MM.1S (cell line): ENCODE measurements around the gene EPHA6.

Experiments
- DNase-seq: peaks from one replicate; pipeline ENCODE4 v3.0.0-alpha.2; 2015
- H2AFZ ChIP-seq: fragments of 300-600 bp; sonication (generic); 2 replicates; pipeline ENCODE4 v1.6.0; 2016; ENCODE audit warnings: antibody characterized with exemption, low read length
- H3F3A ChIP-seq: fragments of 300-600 bp; sonication (generic); 2 replicates; pipeline ENCODE4 v1.6.1; 2016; ENCODE audit warnings: mild to moderate bottlenecking, antibody characterized with exemption, low read length, moderate library complexity, mixed read lengths; ENCODE audit not compliant: insufficient read depth
- H3K27ac ChIP-seq: fragments of 300-600 bp; sonication (generic); 2 replicates; pipeline ENCODE4 v1.5.1; 2016; ENCODE audit warnings: mild to moderate bottlenecking, low read length
- H3K27me3 ChIP-seq: fragments of 300-600 bp; sonication (generic); replicated peaks from 2 replicates; pipeline ENCODE4 v1.6.0; 2016; ENCODE audit warnings: low read length; ENCODE audit not compliant: insufficient read depth
- H3K36me3 ChIP-seq: fragments of 300-600 bp; sonication (generic); replicated peaks from 2 replicates; pipeline ENCODE4 v1.6.1; 2016; ENCODE audit warnings: mild to moderate bottlenecking, low read length, mixed read lengths; ENCODE audit not compliant: insufficient read depth
- H3K4me1 ChIP-seq: fragments of 300-600 bp; sonication (generic); 2 replicates; pipeline ENCODE4 v1.6.1; 2016; ENCODE audit warnings: low read length, mixed read lengths
- H3K4me2 ChIP-seq: fragments of 300-600 bp; sonication (generic); 2 replicates; pipeline ENCODE4 v1.6.0; 2016; ENCODE audit warnings: low read depth, low read length
- H3K4me3 ChIP-seq: fragments of 300-600 bp; sonication (generic); 2 replicates; pipeline ENCODE4 v1.5.1; 2016; ENCODE audit warnings: low read length, mixed read lengths
- H3K79me2 ChIP-seq: fragments of 300-600 bp; sonication (generic); 2 replicates; pipeline ENCODE4 v1.6.1; 2016; ENCODE audit warnings: mixed run types, low read length, mixed read lengths
- H3K9ac ChIP-seq: fragments of 300-600 bp; sonication (generic); 2 replicates; pipeline ENCODE4 v1.6.1; 2016; ENCODE audit warnings: low read length, mixed read lengths
- H3K9me2 ChIP-seq: fragments of 300-600 bp; sonication (generic); replicated peaks from 2 replicates; pipeline ENCODE4 v1.6.1; 2016; ENCODE audit warnings: mild to moderate bottlenecking, low read length, mixed read lengths; ENCODE audit not compliant: insufficient read depth
- H3K9me3 ChIP-seq: fragments of 300-600 bp; sonication (generic); replicated peaks from 2 replicates; pipeline ENCODE4 v1.6.1; 2016; ENCODE audit warnings: mild to moderate bottlenecking, low read length, mixed read lengths; ENCODE audit not compliant: insufficient read depth
- H4K20me1 ChIP-seq: fragments of 300-600 bp; sonication (generic); 2 replicates; pipeline ENCODE4 v1.6.1; 2016; ENCODE audit warnings: mild to moderate bottlenecking, low read length, moderate library complexity, mixed read lengths; ENCODE audit not compliant: insufficient read depth
- EZH2 ChIP-seq: fragments of 300-600 bp; sonication (generic); optimal IDR thresholded peaks from 2 replicates; pipeline ENCODE3; 2017; ENCODE audit warnings: low read depth, mild to moderate bottlenecking, antibody characterized with exemption, low read length, mixed read lengths
- EZH2phosphoT487 ChIP-seq: fragments of 300-600 bp; sonication (generic); IDR thresholded peaks from 2 replicates; pipeline ENCODE4 v1.6.1; 2018; ENCODE audit warnings: antibody characterized with exemption, low read length
- TF ChIP-seq, protein P1 (sequence below): fragments of 300-600 bp; sonication (generic); IDR thresholded peaks from 2 replicates; pipeline ENCODE4 v1.5.1; 2016; ENCODE audit warnings: antibody characterized with exemption, low read length, mixed read lengths

The EPHA6 gene

DNA sequence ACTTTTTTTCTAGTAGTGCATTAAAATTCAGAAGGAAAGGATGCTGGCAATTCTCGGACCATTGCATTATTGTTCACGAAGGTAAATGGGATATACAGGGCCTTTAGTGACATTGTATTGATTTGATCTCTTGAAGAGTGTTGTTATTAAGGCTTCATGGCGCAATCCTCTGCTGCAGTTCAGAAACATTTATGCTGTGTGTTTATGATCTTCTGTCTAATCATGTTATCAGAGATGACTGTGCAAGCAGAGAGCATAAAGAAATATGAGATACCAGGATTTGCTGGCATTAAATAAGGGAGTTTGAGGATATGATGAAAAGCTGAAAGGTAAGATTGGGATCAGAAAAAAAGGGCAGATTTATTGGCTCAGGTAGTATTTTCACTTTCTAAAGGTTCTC, 180.6 kb downstream of the EPHA6 start:
- Histone ChIP-seq H3K9me3 (no peaks in the 10 kb centered on the region), H3K4me3 (no peak overlapping the region), H3K27ac (no peak overlapping the region), H3K36me3 (no peaks in the 10 kb centered on the region), H3K4me1 (no peaks in the 10 kb centered on the region), H4K20me1 (no peaks in the 10 kb centered on the region), H3K9me2 (no peaks in the 10 kb centered on the region), H3K9ac (no peak overlapping the region), H3K79me2 (no peaks in the 10 kb centered on the region), H2AFZ (no peak overlapping the region), H3K27me3 (no peaks in the 10 kb centered on the region), H3F3A (no peaks in the 10 kb centered on the region), H3K4me2 (no peak overlapping the region)
- TF ChIP-seq EZH2 (no peak), EZH2phosphoT487 (no peak)
- TF ChIP-seq, protein P1, sequence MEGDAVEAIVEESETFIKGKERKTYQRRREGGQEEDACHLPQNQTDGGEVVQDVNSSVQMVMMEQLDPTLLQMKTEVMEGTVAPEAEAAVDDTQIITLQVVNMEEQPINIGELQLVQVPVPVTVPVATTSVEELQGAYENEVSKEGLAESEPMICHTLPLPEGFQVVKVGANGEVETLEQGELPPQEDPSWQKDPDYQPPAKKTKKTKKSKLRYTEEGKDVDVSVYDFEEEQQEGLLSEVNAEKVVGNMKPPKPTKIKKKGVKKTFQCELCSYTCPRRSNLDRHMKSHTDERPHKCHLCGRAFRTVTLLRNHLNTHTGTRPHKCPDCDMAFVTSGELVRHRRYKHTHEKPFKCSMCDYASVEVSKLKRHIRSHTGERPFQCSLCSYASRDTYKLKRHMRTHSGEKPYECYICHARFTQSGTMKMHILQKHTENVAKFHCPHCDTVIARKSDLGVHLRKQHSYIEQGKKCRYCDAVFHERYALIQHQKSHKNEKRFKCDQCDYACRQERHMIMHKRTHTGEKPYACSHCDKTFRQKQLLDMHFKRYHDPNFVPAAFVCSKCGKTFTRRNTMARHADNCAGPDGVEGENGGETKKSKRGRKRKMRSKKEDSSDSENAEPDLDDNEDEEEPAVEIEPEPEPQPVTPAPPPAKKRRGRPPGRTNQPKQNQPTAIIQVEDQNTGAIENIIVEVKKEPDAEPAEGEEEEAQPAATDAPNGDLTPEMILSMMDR: no peak
- no peak for DNase-seq

- Histone ChIP-seq H3K27me3 (no peaks in the 10 kb centered on the region), H3K9ac (no peak overlapping the region), H4K20me1 (no peaks in the 10 kb centered on the region), H3F3A (no peaks in the 10 kb centered on the region), H3K4me2 (no peak overlapping the region), H3K9me3 (no peaks in the 10 kb centered on the region), H3K79me2 (no peaks in the 10 kb centered on the region), H3K36me3 (no peaks in the 10 kb centered on the region), H3K4me1 (no peaks in the 10 kb centered on the region), H3K9me2 (no peaks in the 10 kb centered on the region), H2AFZ (no peak overlapping the region), H3K4me3 (no peak overlapping the region), H3K27ac (no peak overlapping the region)
- TF ChIP-seq, protein P1: no peak
- no peak for TF ChIP-seq EZH2phosphoT487
- TF ChIP-seq EZH2: no peak
- DNase-seq: no peak
Observed at GRCh38 chr3:96996009-96996408, 181.6 kb downstream of the EPHA6 start.

DNA sequence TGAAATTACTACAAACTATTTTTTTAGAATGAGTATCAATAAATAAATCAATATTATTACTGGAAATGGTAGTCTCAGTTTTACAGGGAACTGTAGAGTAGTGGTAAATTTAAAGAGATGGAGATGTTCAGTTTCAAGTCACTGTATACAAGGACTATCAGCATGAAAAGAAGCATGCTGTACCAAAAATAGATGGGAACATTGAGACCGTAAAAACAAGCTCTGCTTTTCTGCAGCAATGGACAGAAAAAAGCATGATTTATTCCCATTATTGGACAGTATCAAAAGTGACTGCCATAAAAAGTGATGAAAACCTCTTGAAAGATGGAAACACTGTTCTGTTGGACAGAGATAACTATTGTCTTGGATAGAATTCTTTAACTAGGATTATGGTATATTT, 187.2 kb downstream of the EPHA6 start:
- H3K4me2 ChIP-seq: no peak overlapping the region
- H3K27ac ChIP-seq: no peak overlapping the region
- no peaks in the 10 kb centered on the region for H4K20me1 ChIP-seq
- DNase-seq: no peak
- H3K4me3 ChIP-seq: no peak overlapping the region
- no peaks in the 10 kb centered on the region for H3F3A ChIP-seq
- no peaks in the 10 kb centered on the region for H3K9me3 ChIP-seq
- no peaks in the 10 kb centered on the region for H3K79me2 ChIP-seq
- TF ChIP-seq, protein P1: no peak
- TF ChIP-seq EZH2 (no peak), EZH2phosphoT487 (no peak)
- H3K4me1 ChIP-seq: no peaks in the 10 kb centered on the region
- H3K9ac ChIP-seq: no peak overlapping the region
- H3K9me2 ChIP-seq: no peaks in the 10 kb centered on the region
- no peak overlapping the region for H2AFZ ChIP-seq
- H3K36me3 ChIP-seq: no peaks in the 10 kb centered on the region
- H3K27me3 ChIP-seq: no peaks in the 10 kb centered on the region
